ENCODE data around the gene DYSF.

The DYSF gene

DNA sequence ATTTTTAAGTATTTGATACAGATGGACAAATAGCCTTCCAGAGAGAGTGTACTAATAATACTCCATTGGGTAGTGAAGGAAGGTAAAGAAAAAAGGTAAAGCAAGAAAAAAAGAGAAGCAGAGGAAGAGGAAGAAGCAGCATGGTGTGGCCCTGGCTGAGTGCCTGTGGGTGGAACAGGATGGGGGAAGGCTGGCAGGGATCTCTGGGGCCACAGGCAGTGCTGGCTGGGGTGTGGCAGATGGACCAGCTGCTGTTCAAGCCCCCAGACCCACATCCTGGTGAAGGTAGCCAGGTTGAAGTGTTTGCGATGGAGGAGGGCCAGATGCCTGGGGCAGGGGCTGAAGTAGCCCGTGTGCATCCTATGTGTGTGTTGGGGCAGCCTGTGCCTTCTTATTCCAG, 79.0 kb downstream of the DYSF start:
- Histone ChIP-seq H2AFZ (ENCODE audit: low read length) (no peak overlapping the region), H3K36me3 (ENCODE audit: insufficient read depth, low read length) (no peaks in the 10 kb centered on the region), H3K9me2 (replicated peaks; ENCODE audit: low read depth, low read length) (no peaks in the 10 kb centered on the region), H4K20me1 (ENCODE audit: insufficient read depth, low read length, poor library complexity, severe bottlenecking) (no peaks in the 10 kb centered on the region), H3F3A (ENCODE audit: low read depth) (no peaks in the 10 kb centered on the region), H3K27me3 (ENCODE audit: insufficient read depth, low read length, poor library complexity, severe bottlenecking) (no peaks in the 10 kb centered on the region), H3K4me2 (ENCODE audit: low read depth, low read length, poor library complexity, severe bottlenecking) (no peak overlapping the region), H3K4me3 (ENCODE audit: low read length, poor library complexity, severe bottlenecking) (no peak overlapping the region), H3K79me2 (ENCODE audit: insufficient read depth, low read length) (no peaks in the 10 kb centered on the region), H3K9me3 (ENCODE audit: insufficient read depth, low read depth, low read length) (no peaks in the 10 kb centered on the region), H3K9ac (ENCODE audit: low read depth, low read length, poor library complexity, severe bottlenecking) (no peak overlapping the region), H3K4me1 (ENCODE audit: insufficient read depth, low read length, poor library complexity, severe bottlenecking) (no peaks in the 10 kb centered on the region)
- TF ChIP-seq EZH2phosphoT487 (IDR thresholded peaks at IDR 0.05; ENCODE audit: borderline replicate concordance) = no peak
- TF ChIP-seq, protein P1, sequence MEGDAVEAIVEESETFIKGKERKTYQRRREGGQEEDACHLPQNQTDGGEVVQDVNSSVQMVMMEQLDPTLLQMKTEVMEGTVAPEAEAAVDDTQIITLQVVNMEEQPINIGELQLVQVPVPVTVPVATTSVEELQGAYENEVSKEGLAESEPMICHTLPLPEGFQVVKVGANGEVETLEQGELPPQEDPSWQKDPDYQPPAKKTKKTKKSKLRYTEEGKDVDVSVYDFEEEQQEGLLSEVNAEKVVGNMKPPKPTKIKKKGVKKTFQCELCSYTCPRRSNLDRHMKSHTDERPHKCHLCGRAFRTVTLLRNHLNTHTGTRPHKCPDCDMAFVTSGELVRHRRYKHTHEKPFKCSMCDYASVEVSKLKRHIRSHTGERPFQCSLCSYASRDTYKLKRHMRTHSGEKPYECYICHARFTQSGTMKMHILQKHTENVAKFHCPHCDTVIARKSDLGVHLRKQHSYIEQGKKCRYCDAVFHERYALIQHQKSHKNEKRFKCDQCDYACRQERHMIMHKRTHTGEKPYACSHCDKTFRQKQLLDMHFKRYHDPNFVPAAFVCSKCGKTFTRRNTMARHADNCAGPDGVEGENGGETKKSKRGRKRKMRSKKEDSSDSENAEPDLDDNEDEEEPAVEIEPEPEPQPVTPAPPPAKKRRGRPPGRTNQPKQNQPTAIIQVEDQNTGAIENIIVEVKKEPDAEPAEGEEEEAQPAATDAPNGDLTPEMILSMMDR (conservative IDR thresholded peaks at IDR 0.05; ENCODE audit: low read length) = no peak

DNA sequence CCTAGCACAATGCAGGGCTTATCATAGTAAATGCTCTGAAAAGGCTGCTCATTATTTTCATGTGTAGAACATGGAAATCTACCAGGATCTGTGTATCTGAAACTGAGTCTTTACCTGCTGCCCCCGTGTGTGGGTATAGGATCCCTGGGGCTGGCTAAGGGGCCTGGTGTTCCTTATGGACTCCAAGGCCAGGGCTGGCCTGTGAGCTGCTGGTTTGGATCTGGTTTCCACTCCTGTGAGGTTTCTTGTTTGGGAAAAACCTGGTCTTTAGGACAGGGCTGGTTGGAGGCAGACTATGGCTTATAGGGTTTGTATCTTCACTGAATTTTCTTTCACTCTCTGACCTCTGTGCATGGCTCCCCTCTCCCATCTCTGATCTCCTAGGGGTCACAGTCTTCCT, 80.8 kb downstream of the DYSF start:
- Histone ChIP-seq H3K4me2 (ENCODE audit: low read depth, low read length, poor library complexity, severe bottlenecking) (no peak overlapping the region), H3K4me1 (ENCODE audit: insufficient read depth, low read length, poor library complexity, severe bottlenecking) (peaks cover 6% of the 10 kb centered on the region), H3K79me2 (ENCODE audit: insufficient read depth, low read length) (no peaks in the 10 kb centered on the region), H3K9me2 (replicated peaks; ENCODE audit: low read depth, low read length) (no peaks in the 10 kb centered on the region), H3K36me3 (ENCODE audit: insufficient read depth, low read length) (no peaks in the 10 kb centered on the region), H3K27me3 (ENCODE audit: insufficient read depth, low read length, poor library complexity, severe bottlenecking) (no peaks in the 10 kb centered on the region), H3K9me3 (ENCODE audit: insufficient read depth, low read depth, low read length) (no peaks in the 10 kb centered on the region), H4K20me1 (ENCODE audit: insufficient read depth, low read length, poor library complexity, severe bottlenecking) (no peaks in the 10 kb centered on the region), H3F3A (ENCODE audit: low read depth) (no peaks in the 10 kb centered on the region), H3K9ac (ENCODE audit: low read depth, low read length, poor library complexity, severe bottlenecking) (no peak overlapping the region), H2AFZ (ENCODE audit: low read length) (no peak overlapping the region), H3K4me3 (ENCODE audit: low read length, poor library complexity, severe bottlenecking) (no peak overlapping the region)
- TF ChIP-seq, protein P1 (conservative IDR thresholded peaks at IDR 0.05; ENCODE audit: low read length) = no peak
- TF ChIP-seq EZH2phosphoT487 (IDR thresholded peaks at IDR 0.05; ENCODE audit: borderline replicate concordance) = no peak

DNA sequence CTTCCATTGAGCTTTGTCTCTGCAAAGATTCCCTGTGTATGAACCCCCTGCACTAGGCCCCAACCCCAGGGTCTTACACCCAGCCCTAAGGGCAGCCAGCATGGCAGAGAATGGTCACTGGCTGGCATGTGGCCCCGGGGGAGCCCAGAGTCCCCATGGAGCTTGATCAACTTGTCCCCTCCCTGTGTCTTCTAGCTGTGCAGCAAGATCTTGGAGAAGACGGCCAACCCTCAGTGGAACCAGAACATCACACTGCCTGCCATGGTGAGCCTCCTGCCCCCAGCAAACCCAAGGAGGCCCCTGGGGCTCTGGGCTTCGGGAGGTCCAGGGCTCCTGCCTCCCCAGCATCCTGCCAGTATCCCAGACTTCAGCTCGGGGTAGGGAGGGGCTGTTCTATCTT, 81.5 kb downstream of the DYSF start:
- TF ChIP-seq EZH2phosphoT487 (IDR thresholded peaks at IDR 0.05; ENCODE audit: borderline replicate concordance) = no peak
- TF ChIP-seq, protein P1 (conservative IDR thresholded peaks at IDR 0.05; ENCODE audit: low read length) = no peak
- no peaks in the 10 kb centered on the region for H3F3A ChIP-seq (ENCODE audit: low read depth)

More for the DNA sequence above, 81.5 kb downstream of the DYSF start:
- H3K4me1 ChIP-seq (ENCODE audit: insufficient read depth, low read length, poor library complexity, severe bottlenecking) = peaks cover 6% of the 10 kb centered on the region
- H4K20me1 ChIP-seq (ENCODE audit: insufficient read depth, low read length, poor library complexity, severe bottlenecking) = no peaks in the 10 kb centered on the region
- no peak overlapping the region for H3K9ac ChIP-seq (ENCODE audit: low read depth, low read length, poor library complexity, severe bottlenecking)
- no peak overlapping the region for H2AFZ ChIP-seq (ENCODE audit: low read length)
- no peaks in the 10 kb centered on the region for H3K36me3 ChIP-seq (ENCODE audit: insufficient read depth, low read length)
- H3K4me3 ChIP-seq (ENCODE audit: low read length, poor library complexity, severe bottlenecking) = no peak overlapping the region
- H3K4me2 ChIP-seq (ENCODE audit: low read depth, low read length, poor library complexity, severe bottlenecking) = no peak overlapping the region
- no peaks in the 10 kb centered on the region for H3K79me2 ChIP-seq (ENCODE audit: insufficient read depth, low read length)
- H3K9me2 ChIP-seq (replicated peaks; ENCODE audit: low read depth, low read length) = no peaks in the 10 kb centered on the region
- no peaks in the 10 kb centered on the region for H3K27me3 ChIP-seq (ENCODE audit: insufficient read depth, low read length, poor library complexity, severe bottlenecking)
- no peaks in the 10 kb centered on the region for H3K9me3 ChIP-seq (ENCODE audit: insufficient read depth, low read depth, low read length)
